Skin epidermis (tissue), 12 donors: ENCODE measurements around the gene TTC24.
"Not testable (repeated sequence)": the region's sequence is repeated elsewhere in the genome, so short reads cannot be mapped to it uniquely, and the experiment has no call there.

Experiments used
- H3K27ac ChIP-seq, 21 experiments: fragments of 200-600 bp; sonication (generic) in 11 of 21; one replicate each; pipeline ENCODE4 v1.5.0; 2020; ENCODE audit warnings: mild to moderate bottlenecking in 3 of 21, inconsistent platforms in 2 of 21, moderate library complexity in 2 of 21
- H3K4me3 ChIP-seq, 7 experiments: fragments of 200-600 bp; sonication (generic) in 2 of 7; one replicate each; pipeline ENCODE4 v1.5.0; 2020; ENCODE audit warnings: inconsistent platforms in 2 of 7, mild to moderate bottlenecking in 2 of 7, moderate library complexity in 1 of 7

The TTC24 gene

GRCh38 chr1:156627313-156627880 lies 47.9 kb downstream of the TTC24 start:
- H3K4me3 ChIP-seq: no peak overlapping the region
- no peak overlapping the region for H3K27ac ChIP-seq

GRCh38 chr1:156629823-156630449 lies 50.4 kb downstream of the TTC24 start:
- H3K27ac ChIP-seq: no peak overlapping the region

GRCh38 chr1:156631152-156631551 lies 51.6 kb downstream of the TTC24 start:
- not testable (repeated sequence) for H3K4me3 ChIP-seq, H3K27ac ChIP-seq

More at GRCh38 chr1:156629823-156630449, 50.4 kb downstream of the TTC24 start:
- no peak overlapping the region for H3K4me3 ChIP-seq

GRCh38 chr1:156632355-156632754 lies 52.8 kb downstream of the TTC24 start:
- H3K27ac ChIP-seq: no peak overlapping the region
- no peak overlapping the region for H3K4me3 ChIP-seq
